H1 (cell line): Measurements from ENCODE around the gene KDM1A.
"Not testable (repeated sequence)": the region's sequence is repeated elsewhere in the genome, so short reads cannot be mapped to it uniquely, and the experiment has no call there.

ENCODE experiments used
- ATF3 ChIP-seq: IDR thresholded peaks from 2 replicates; pipeline ENCODE4 v1.6.1; 2011; ENCODE audit warnings: low read depth, mild to moderate bottlenecking, low read length; ENCODE audit not compliant: insufficient read depth
- CTCF ChIP-seq, 3 experiments: IDR thresholded peaks; 1 replicate in 2 of 3; 2 replicates in 1 of 3; pipeline versions ENCODE4 v1.5.1 to v1.6.1; 2011; ENCODE audit warnings: low read length in 3 of 3, mild to moderate bottlenecking in 3 of 3, inconsistent platforms in 2 of 3, low read depth in 1 of 3, moderate library complexity in 1 of 3; ENCODE audit not compliant: insufficient read depth in 1 of 3; ENCODE audit errors: control extremely low read depth in 1 of 3
- EP300 ChIP-seq, 2 experiments: IDR thresholded peaks; 1 replicate in 1 of 2; 2 replicates in 1 of 2; pipeline ENCODE4 v1.6.1; 2011 to 2012; ENCODE audit warnings: low read depth in 2 of 2, low read length in 2 of 2, mild to moderate bottlenecking in 2 of 2, borderline replicate concordance in 1 of 2, inconsistent platforms in 1 of 2, moderate library complexity in 1 of 2
- EZH2 ChIP-seq: fragments of 200-600 bp; sonication (generic); IDR thresholded peaks from 2 replicates; pipeline ENCODE4 v1.7.1; 2012; ENCODE audit warnings: low read depth, mild to moderate bottlenecking, moderate library complexity, low read length, inconsistent platforms; ENCODE audit not compliant: severe bottlenecking
- TEAD4 ChIP-seq: IDR thresholded peaks from 2 replicates; pipeline ENCODE4 v1.6.1; 2012; ENCODE audit warnings: low read depth, low read length, inconsistent platforms, mixed read lengths

- not testable (repeated sequence) for TF ChIP-seq TEAD4; EZH2; CTCF (IDR thresholded peaks at IDR 0.05; ENCODE audit: control extremely low read depth in 1 of 3, insufficient read depth in 1 of 3, low read depth in 1 of 3, low read length in 3 of 3); EP300 (IDR thresholded peaks at IDR 0.05; ENCODE audit: borderline replicate concordance in 1 of 2, low read depth in 2 of 2, low read length in 2 of 2); ATF3
These were observed 38.8 kb upstream of the KDM1A start for GRCh38 chr1:22980471-22980790.
